NOMO-1 (cell line): ENCODE results near the gene GRK5.
"Not testable (repeated sequence)": the region's sequence is repeated elsewhere in the genome, so short reads cannot be mapped to it uniquely, and the experiment has no call there.

ENCODE experiments used
- DNase-seq, 2 experiments: peaks; one replicate each; lab custom pipeline; 2025; ENCODE audit not compliant: unreplicated experiment in 2 of 2; lab: John Stamatoyannopoulos, UW

The GRK5 gene

GRCh38 chr10:119207366-119207666 is at the start of gene GRK5:
Gene GRK5 (plus strand): TSS chr10:119207571. CDS start chr10:119207918, 347 bp downstream.
- peak; percentile 91 to 95 for DNase-seq

- no peak for DNase-seq
Measured at GRCh38 chr10:119159332-119159731, 48.0 kb upstream of the GRK5 start.

- DNase-seq: no peak
Measured at GRCh38 chr10:119161680-119162451, 45.5 kb upstream of the GRK5 start.

GRCh38 chr10:119162452-119163092 is 44.8 kb upstream of the GRK5 start:
- DNase-seq: no peak

GRCh38 chr10:119165171-119166117 is 41.9 kb upstream of the GRK5 start, which contains the start of gene SFXN4:
Gene SFXN4 (minus strand): TSS chr10:119165714. CDS start chr10:119165647, 67 bp downstream.
- DNase-seq: peak; percentile 77 to 85

GRCh38 chr10:119166118-119166500 is 41.3 kb upstream of the GRK5 start:
- DNase-seq: no peak

GRCh38 chr10:119166564-119166963 is 40.8 kb upstream of the GRK5 start:
- peak; percentile 15 to 17 for DNase-seq

GRCh38 chr10:119167041-119167440 is 40.3 kb upstream of the GRK5 start:
- no peak for DNase-seq

- DNase-seq: no peak
Measured at GRCh38 chr10:119174109-119174508, 33.3 kb upstream of the GRK5 start.

GRCh38 chr10:119176166-119176565 is 31.2 kb upstream of the GRK5 start:
- peak; percentile 31 to 64 for DNase-seq

GRCh38 chr10:119177708-119178371 is 29.5 kb upstream of the GRK5 start:
- peak in 1 of 2 experiments; percentile 29 for DNase-seq

- peak; percentile 83 to 92 for DNase-seq
Measured at GRCh38 chr10:119178372-119179119, 28.8 kb upstream of the GRK5 start, which contains the start of gene PRDX3. Gene PRDX3 (minus strand): TSS chr10:119178812. CDS start chr10:119178790, 22 bp downstream.

GRCh38 chr10:119180850-119181400 is 26.4 kb upstream of the GRK5 start:
- not testable (repeated sequence) for DNase-seq

GRCh38 chr10:119183664-119184412 is 23.5 kb upstream of the GRK5 start:
- no peak for DNase-seq

GRCh38 chr10:119189811-119190282 is 17.5 kb upstream of the GRK5 start:
- peak; percentile 18 to 22 for DNase-seq

GRCh38 chr10:119190353-119190752 is 17.0 kb upstream of the GRK5 start:
- DNase-seq: no peak

- DNase-seq: peak; percentile 51 to 77
Measured at GRCh38 chr10:119190954-119191785, 16.2 kb upstream of the GRK5 start.

GRCh38 chr10:119191881-119192280 is 15.5 kb upstream of the GRK5 start:
- DNase-seq: no peak
